ENCODE data around the gene SMOC1.

SMOC1 gene

DNA sequence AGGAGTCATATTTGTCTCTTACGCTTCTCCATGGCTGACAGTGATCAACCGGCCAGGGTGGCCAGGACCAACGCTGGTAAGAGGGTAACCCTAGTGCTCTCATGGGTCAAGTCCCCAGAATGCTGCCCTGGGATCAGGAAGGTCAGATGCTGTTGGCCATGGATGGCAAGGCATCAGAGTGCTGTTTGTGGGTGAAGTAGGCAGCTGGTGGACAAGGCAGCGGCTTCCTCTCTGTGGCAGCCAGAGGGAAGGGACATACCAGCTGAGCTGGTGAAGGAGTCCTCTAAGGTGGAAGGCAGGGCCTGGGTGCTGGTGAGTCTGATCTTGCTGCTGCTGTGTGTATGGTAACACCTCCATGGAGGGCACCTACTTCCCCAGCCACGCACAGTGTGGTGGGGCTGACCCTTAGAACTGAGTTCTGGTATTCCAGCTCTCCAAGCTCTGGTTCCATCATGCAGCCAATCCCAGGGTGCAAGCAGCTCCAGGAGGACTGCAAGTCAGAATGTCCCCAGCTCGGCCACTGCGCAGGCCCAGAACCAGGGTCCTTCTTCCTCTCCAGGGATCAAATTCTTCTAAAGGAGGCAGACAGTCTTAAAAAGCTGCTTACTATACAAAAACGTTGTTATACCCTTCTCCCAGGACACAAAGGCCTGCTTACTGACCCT lies 13.4 kb upstream of the SMOC1 start:
- no peak for DNase-seq

GRCh38 chr14:69868363-69868963 lies 10.8 kb upstream of the SMOC1 start:
- no peak for DNase-seq

- DNase-seq: no peak
Measured at GRCh38 chr14:69870613-69871012, 8.6 kb upstream of the SMOC1 start.

DNA sequence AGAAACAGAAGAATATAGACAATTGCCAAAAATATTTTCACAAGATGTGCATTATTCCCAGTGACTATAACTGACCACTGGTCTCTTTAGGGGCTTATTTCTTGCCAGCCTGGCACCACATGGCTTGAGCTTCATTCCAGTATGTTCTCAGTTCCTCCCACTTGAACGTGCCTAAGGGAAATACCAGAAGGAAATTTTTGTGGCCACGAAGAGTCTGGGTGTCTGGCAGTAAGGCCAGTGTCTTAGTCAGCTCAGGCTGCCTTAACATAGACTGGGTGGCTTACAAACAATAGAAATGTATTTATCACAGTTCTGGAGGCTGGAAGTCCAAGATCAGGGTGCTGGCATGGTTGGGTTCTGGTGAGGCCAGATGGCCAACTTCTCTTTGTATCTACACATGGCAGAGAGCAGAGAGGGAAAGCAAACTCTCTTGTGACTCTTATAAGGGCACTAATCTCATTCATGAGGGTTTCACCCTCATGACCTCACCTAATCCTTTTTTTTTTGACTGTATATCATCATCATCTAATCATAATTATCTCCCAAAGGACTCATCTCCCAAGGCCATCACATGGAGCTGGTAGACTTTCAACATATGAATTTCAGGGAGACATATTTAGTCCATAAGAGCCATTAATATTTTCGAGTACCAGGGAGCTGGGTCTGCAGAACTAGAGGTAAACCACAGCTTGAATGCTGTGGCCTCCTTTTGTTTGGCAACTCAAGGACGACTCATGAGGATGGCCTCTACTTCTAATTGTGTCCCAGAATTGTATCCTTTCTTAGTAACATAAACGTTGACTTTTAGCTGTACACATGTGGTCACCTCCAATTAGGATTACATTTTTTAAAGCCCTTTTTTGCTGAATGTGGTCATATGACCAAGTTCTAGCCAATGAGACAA lies 5.1 kb upstream of the SMOC1 start:
- DNase-seq: no peak

- no peak for DNase-seq
Measured at GRCh38 chr14:69876221-69876847, 2.9 kb upstream of the SMOC1 start.

DNA sequence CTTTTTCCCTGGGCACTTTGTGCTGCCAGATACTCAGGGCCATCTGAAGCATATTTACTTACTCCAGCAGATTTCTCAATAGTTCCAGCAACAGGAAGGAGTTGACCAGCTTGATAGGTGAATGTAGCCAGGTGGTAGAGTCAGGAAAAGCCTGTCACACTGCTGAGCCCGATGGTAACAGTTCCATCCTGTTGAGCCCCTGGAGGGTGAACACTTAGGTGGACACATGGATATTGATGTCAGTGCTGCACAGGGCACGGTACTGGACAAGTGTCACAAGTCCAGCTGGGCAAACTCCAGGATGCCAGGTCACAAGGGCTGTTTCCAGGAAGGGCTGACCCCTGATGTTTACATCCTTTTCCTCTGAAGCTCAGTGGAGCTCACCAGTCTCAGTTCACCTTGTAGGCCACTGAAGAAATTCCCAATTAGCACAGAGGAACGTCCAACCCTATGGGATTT lies 2.3 kb upstream of the SMOC1 start:
- no peak for DNase-seq

- DNase-seq: peak; percentile 26
Measured at GRCh38 chr14:69877492-69877891, 1.7 kb upstream of the SMOC1 start.

GRCh38 chr14:69878251-69878650 lies 965 bp upstream of the SMOC1 start:
- no peak for DNase-seq

- DNase-seq: no peak
Measured at GRCh38 chr14:69880044-69880487, 850 bp downstream of the SMOC1 start.

GRCh38 chr14:69880893-69881292 lies 1.7 kb downstream of the SMOC1 start:
- no peak for DNase-seq

DNA sequence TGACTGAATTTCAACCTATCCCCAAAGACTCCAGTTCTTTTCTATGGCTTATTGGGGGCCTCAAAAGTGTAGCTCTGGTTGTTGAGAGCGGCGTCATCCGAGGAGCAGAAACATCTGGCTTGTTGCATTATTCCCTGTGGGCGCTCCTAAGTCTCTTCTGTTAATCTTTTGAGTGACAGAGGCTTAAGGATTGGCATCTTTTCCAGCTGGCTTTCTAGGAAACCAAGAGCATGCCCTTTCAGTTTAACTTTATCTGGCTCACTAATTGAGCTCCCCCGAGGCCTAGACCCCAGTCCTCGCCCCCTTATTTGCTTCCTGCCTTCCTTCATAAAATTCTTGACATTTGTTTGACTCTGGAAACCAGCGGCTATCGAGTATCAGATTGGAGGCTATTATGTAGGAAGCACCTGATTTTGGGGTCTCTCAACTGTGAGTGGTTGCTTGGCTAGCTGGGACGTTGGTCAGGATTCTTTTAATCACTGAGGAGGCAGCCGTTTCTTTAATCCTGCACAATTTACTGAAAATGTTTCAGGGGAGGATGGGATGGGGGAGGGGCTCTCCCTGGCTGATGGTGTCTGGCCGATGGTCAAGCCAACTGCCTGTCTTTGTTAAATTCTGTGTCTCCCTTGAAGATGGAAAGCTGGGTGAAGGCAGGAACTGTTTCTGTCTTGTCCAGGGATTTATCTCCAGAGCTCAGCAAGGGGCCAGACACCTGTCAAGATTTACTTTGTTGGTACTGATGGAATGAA lies 3.1 kb downstream of the SMOC1 start:
- no peak for DNase-seq

GRCh38 chr14:69882915-69883314 lies 3.7 kb downstream of the SMOC1 start:
- DNase-seq: no peak

GRCh38 chr14:69886453-69887242 lies 7.4 kb downstream of the SMOC1 start:
- DNase-seq: no peak

GRCh38 chr14:69887740-69888657 lies 8.8 kb downstream of the SMOC1 start:
- no peak for DNase-seq

- no peak for DNase-seq
Measured at GRCh38 chr14:69891422-69891821, 12.2 kb downstream of the SMOC1 start.

DNA sequence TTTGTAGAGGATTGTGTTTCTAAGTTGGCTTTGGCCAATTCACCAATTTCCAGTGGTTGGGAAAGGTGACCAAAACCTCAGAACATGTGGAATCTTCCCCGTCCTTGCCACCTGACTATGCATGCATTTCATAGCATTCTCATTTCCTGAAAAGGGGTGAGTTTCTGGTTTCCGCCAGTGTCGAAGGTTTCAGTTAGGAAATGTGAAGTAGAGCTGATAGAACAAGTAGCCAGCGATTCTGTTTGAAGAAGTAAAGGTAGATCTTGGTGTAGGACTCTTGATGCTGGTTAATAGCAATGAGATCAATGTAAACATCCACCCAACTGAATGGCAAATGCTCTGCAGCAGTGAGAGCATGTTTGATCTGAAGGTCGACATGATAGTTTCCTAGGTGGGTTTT lies 15.9 kb downstream of the SMOC1 start:
- no peak for DNase-seq

GRCh38 chr14:69896080-69896479 lies 16.9 kb downstream of the SMOC1 start:
- no peak for DNase-seq

DNA sequence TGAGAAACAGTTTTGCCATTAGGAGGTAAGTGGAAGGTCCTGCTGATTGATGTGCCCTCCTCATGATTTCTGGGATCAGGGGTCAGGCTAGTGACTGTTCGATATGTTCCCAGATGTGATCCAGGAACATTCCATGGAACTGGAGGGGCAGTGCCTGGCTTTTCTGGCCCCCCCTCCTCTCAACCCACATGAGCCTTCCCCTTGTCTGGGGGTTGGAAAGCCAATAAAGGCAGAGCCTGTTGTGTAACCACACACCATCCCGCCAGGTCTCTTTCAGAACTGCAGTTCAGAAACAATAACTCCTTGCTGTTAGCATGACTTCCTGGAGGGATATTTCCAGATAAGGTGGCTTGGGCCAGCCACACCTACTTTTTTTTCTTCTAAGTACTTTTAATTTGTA lies 17.8 kb downstream of the SMOC1 start:
- DNase-seq: no peak

DNA sequence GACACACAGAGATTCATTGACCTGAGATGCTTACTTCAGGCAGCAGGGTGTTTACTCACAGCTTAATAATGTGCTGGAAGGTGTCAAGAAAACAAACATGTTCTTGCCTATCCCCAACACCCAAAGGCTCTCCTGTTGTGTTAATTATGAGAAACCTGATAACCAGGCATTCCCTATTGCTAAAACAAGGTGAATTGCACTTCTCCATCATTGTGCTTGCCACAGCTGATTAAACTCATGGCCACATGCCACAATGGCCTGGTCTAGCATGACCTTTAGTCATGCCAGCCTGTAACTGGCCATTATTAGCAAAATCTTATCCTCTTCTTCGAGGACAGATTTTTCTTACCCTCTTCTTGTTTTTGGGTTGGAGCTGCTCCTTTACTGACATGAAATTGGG lies 21.4 kb downstream of the SMOC1 start:
- no peak for DNase-seq

GRCh38 chr14:69901113-69901951 lies 22.1 kb downstream of the SMOC1 start:
- no peak for DNase-seq
